H1 (cell line): Measurements from ENCODE around the gene THBS3. TPM values are rescaled to one million over a fixed set of nuclear protein-coding genes. Genes with fewer than 3 reads are reported as not detected.

ENCODE experiments used
- CTCF ChIA-PET: fragments of 300-600 bp; sonication (Branson Sonifier 250); formaldehyde crosslinking; loops from one replicate; lab custom pipeline; 2021; ENCODE audit not compliant: partially characterized antibody; lab: Charles Lee
- POLR2A ChIA-PET: fragments of 300-600 bp; sonication (Branson Sonifier 250); formaldehyde crosslinking; loops from one replicate; lab custom pipeline; 2021; ENCODE audit warnings: inconsistent platforms; ENCODE audit not compliant: partially characterized antibody; lab: Charles Lee
- DNase-seq, 2 experiments: peaks; one replicate each; pipeline versions ENCODE4 v3.0.0 to v3.0.0-alpha.2; 2010 to 2022; ENCODE audit warnings: low spot score in 2 of 2, low read depth in 1 of 2, mixed read lengths in 1 of 2
- FAIRE-seq: peaks from 2 replicates; lab custom pipeline; 2011; peaks lifted over from hg19 to GRCh38; lab: Jason Lieb, UNC
- H2AFZ ChIP-seq: 2 replicates; pipeline ENCODE4 v1.8.1; 2012; ENCODE audit warnings: low read length, inconsistent platforms
- H2AK5ac ChIP-seq: 2 replicates; pipeline ENCODE4 v1.6.1; 2013; ENCODE audit warnings: low read depth, low read length
- H2BK120ac ChIP-seq: replicated peaks from 2 replicates; pipeline ENCODE3; 2013; ENCODE audit warnings: low read depth, low read length, inconsistent platforms
- H2BK12ac ChIP-seq: 2 replicates; pipeline ENCODE4 v1.6.1; 2013; ENCODE audit warnings: low read depth, low read length
- H2BK15ac ChIP-seq: 2 replicates; pipeline ENCODE4 v1.6.1; 2013; ENCODE audit warnings: low read length
- H2BK20ac ChIP-seq: 2 replicates; pipeline ENCODE4 v1.6.1; 2013; ENCODE audit warnings: low read length
- H2BK5ac ChIP-seq: 2 replicates; pipeline ENCODE4 v1.6.1; 2013; ENCODE audit warnings: low read depth, low read length
- H3K14ac ChIP-seq: 2 replicates; pipeline ENCODE4 v1.6.1; 2013; ENCODE audit warnings: inconsistent platforms; ENCODE audit not compliant: insufficient read length
- H3K18ac ChIP-seq: 2 replicates; pipeline ENCODE4 v1.6.1; 2013; ENCODE audit warnings: low read length; ENCODE audit errors: extremely low read depth
- H3K23ac ChIP-seq: 2 replicates; pipeline ENCODE4 v1.6.1; 2013; ENCODE audit warnings: inconsistent platforms; ENCODE audit not compliant: insufficient read length
- H3K23me2 ChIP-seq: 2 replicates; pipeline ENCODE4 v1.6.1; 2013; ENCODE audit warnings: low read depth, low read length
- H3K27ac ChIP-seq: 2 replicates; pipeline ENCODE4 v1.6.1; 2011; ENCODE audit warnings: low read depth, low read length, inconsistent platforms
- H3K27me3 ChIP-seq, 4 experiments: replicated peaks in 1 of 4; 1 replicate in 1 of 4; 2 replicates in 3 of 4; pipeline versions ENCODE4 v1.6.1 to v1.8.1; 2011 to 2013; ENCODE audit warnings: low read length in 3 of 4, mild to moderate bottlenecking in 3 of 4, inconsistent platforms in 2 of 4, mixed read lengths in 2 of 4, moderate library complexity in 1 of 4; ENCODE audit not compliant: control insufficient read depth in 3 of 4, insufficient read depth in 3 of 4; ENCODE audit errors: extremely low read depth in 1 of 4
- H3K36me3 ChIP-seq, 4 experiments: 2 replicates each; pipeline versions ENCODE4 v1.6.1 to v1.8.1; 2011 to 2013; ENCODE audit warnings: mild to moderate bottlenecking in 4 of 4, low read length in 3 of 4, moderate library complexity in 2 of 4, control low read depth in 1 of 4, inconsistent platforms in 1 of 4; ENCODE audit not compliant: insufficient read depth in 4 of 4, control insufficient read depth in 2 of 4
- H3K4ac ChIP-seq: replicated peaks from 2 replicates; pipeline ENCODE3; 2013; ENCODE audit warnings: low read length, low read depth, mixed read lengths, inconsistent platforms; ENCODE audit not compliant: insufficient read length
- H3K4me1 ChIP-seq, 4 experiments: replicated peaks in 1 of 4; 1 replicate in 1 of 4; 2 replicates in 3 of 4; pipeline versions ENCODE4 v1.6.1 to v1.8.1; 2011 to 2013; ENCODE audit warnings: low read length in 3 of 4, inconsistent platforms in 2 of 4, mixed read lengths in 1 of 4; ENCODE audit not compliant: insufficient read depth in 4 of 4, control insufficient read depth in 3 of 4
- H3K4me2 ChIP-seq, 2 experiments: 2 replicates each; pipeline versions ENCODE4 v1.6.1 to v1.8.1; 2011 to 2013; ENCODE audit warnings: low read depth in 2 of 2, low read length in 2 of 2, control low read depth in 1 of 2, inconsistent platforms in 1 of 2, mild to moderate bottlenecking in 1 of 2; ENCODE audit not compliant: insufficient read depth in 1 of 2
- H3K4me3 ChIP-seq, 4 experiments: fragments of 200-600, 300-600 bp in 1 of 4; sonication (generic), shearing (Covaris generic), sonication (Bioruptor Twin) in 1 of 4; 2 replicates each; pipeline versions ENCODE4 v1.5.1 to v1.8.1; 2011 to 2016; ENCODE audit warnings: low read length in 4 of 4, low read depth in 3 of 4, control low read depth in 2 of 4, inconsistent platforms in 2 of 4, mild to moderate bottlenecking in 2 of 4, mixed read lengths in 1 of 4, moderate library complexity in 1 of 4; ENCODE audit not compliant: insufficient read depth in 2 of 4; ENCODE audit errors: extremely low read depth in 1 of 4
- H3K56ac ChIP-seq: replicated peaks from 2 replicates; pipeline ENCODE3; 2013; ENCODE audit warnings: low read depth, mild to moderate bottlenecking, mixed read lengths, low read length, inconsistent platforms; ENCODE audit not compliant: insufficient read length
- H3K79me1 ChIP-seq: 2 replicates; pipeline ENCODE4 v1.6.1; 2013; ENCODE audit warnings: low read depth, low read length, control low read depth
- H3K79me2 ChIP-seq, 2 experiments: 2 replicates each; pipeline versions ENCODE4 v1.6.1 to v1.8.1; 2012 to 2013; ENCODE audit warnings: low read length in 2 of 2, mild to moderate bottlenecking in 2 of 2, inconsistent platforms in 1 of 2; ENCODE audit not compliant: insufficient read depth in 2 of 2, control insufficient read depth in 1 of 2
- H3K9ac ChIP-seq, 4 experiments: replicated peaks in 1 of 4; 1 replicate in 1 of 4; 2 replicates in 3 of 4; pipeline versions ENCODE4 v1.6.1 to v1.8.1; 2011 to 2013; ENCODE audit warnings: low read depth in 3 of 4, low read length in 3 of 4, control low read depth in 2 of 4, mild to moderate bottlenecking in 2 of 4, moderate library complexity in 2 of 4, inconsistent platforms in 1 of 4; ENCODE audit errors: extremely low read depth in 1 of 4
- H3K9me3 ChIP-seq, 2 experiments: 2 replicates each; pipeline versions ENCODE4 v1.6.1 to v1.8.1; 2012 to 2013; ENCODE audit warnings: mild to moderate bottlenecking in 2 of 2, moderate library complexity in 2 of 2, control low read depth in 1 of 2, inconsistent platforms in 1 of 2, low read depth in 1 of 2, low read length in 1 of 2, mixed read lengths in 1 of 2; ENCODE audit not compliant: insufficient read depth in 2 of 2
- H4K20me1 ChIP-seq, 2 experiments: replicated peaks in 1 of 2; 2 replicates each; pipeline versions ENCODE3 to v1.8.1; 2011 to 2013; ENCODE audit warnings: inconsistent platforms in 2 of 2, low read length in 2 of 2, mild to moderate bottlenecking in 1 of 2; ENCODE audit not compliant: insufficient read depth in 2 of 2, control insufficient read depth in 1 of 2
- H4K5ac ChIP-seq: 2 replicates; pipeline ENCODE4 v1.6.1; 2013; ENCODE audit warnings: low read length, low read depth, mixed read lengths, inconsistent platforms; ENCODE audit not compliant: insufficient read length
- H4K8ac ChIP-seq: 2 replicates; pipeline ENCODE4 v1.8.0; 2013; ENCODE audit warnings: mild to moderate bottlenecking, moderate library complexity, low read length, inconsistent platforms; ENCODE audit not compliant: insufficient read depth; ENCODE audit errors: extremely low read depth
- H4K91ac ChIP-seq: replicated peaks from 2 replicates; pipeline ENCODE3; 2013; ENCODE audit warnings: low read length, mixed read lengths, inconsistent platforms; ENCODE audit not compliant: insufficient read length
- BACH1 ChIP-seq: IDR thresholded peaks from 2 replicates; pipeline ENCODE4 v1.6.1; 2012; ENCODE audit warnings: low read length, improper control_type of control experiment
- BCL11A ChIP-seq, 2 experiments: IDR thresholded peaks; one replicate each; pipeline ENCODE4 v1.6.1; 2011; ENCODE audit warnings: low read depth in 2 of 2, low read length in 2 of 2, mild to moderate bottlenecking in 2 of 2
- CHD2 ChIP-seq: IDR thresholded peaks from 2 replicates; pipeline ENCODE4 v1.6.1; 2012; ENCODE audit warnings: low read length, improper control_type of control experiment
- EGR1 ChIP-seq: IDR thresholded peaks from 2 replicates; pipeline ENCODE4 v1.6.1; 2011; ENCODE audit warnings: low read depth, low read length, borderline replicate concordance
- KDM1A ChIP-seq: fragments of 200-600, 300-600 bp; sonication (generic); IDR thresholded peaks from 2 replicates; pipeline ENCODE4 v1.7.1; 2016; ENCODE audit warnings: mild to moderate bottlenecking, low read length, borderline replicate concordance
- PHF8 ChIP-seq: fragments of 200-600 bp; sonication (generic); conservative IDR thresholded peaks from 2 replicates; pipeline ENCODE4 v1.7.1; 2012; ENCODE audit warnings: low read depth, mild to moderate bottlenecking, inconsistent platforms, low read length, moderate library complexity
- RBBP5 ChIP-seq: IDR thresholded peaks from 2 replicates; pipeline ENCODE4 v1.7.1; 2012; ENCODE audit warnings: low read depth, mild to moderate bottlenecking, inconsistent platforms, low read length, moderate library complexity, borderline replicate concordance
- SIX5 ChIP-seq: IDR thresholded peaks from 2 replicates; pipeline ENCODE4 v1.6.1; 2011; ENCODE audit warnings: mild to moderate bottlenecking, low read depth, low read length
- SP1 ChIP-seq: IDR thresholded peaks from 2 replicates; pipeline ENCODE4 v1.6.1; 2011; ENCODE audit warnings: low read depth, low read length
- TCF12 ChIP-seq: IDR thresholded peaks from 2 replicates; pipeline ENCODE4 v1.6.1; 2011; ENCODE audit warnings: low read depth, mild to moderate bottlenecking, low read length
- TEAD4 ChIP-seq: IDR thresholded peaks from 2 replicates; pipeline ENCODE4 v1.6.1; 2012; ENCODE audit warnings: low read depth, low read length, inconsistent platforms, mixed read lengths
- USF2 ChIP-seq: IDR thresholded peaks from 2 replicates; pipeline ENCODE4 v1.6.1; 2011; ENCODE audit warnings: low read length, improper control_type of control experiment
- YY1 ChIP-seq: IDR thresholded peaks from 2 replicates; pipeline ENCODE4 v1.6.1; 2011; ENCODE audit warnings: low read depth, mild to moderate bottlenecking, low read length
- WGBS, 2 experiments: shearing (Covaris generic) in 1 of 2; methylation state at CpG; one replicate each; pipeline versions ENCODE4 v1.1.6 to v1.1.7; 2013 to 2015; ENCODE audit warnings: low lambda C conversion rate in 2 of 2, mixed read lengths in 2 of 2, inconsistent platforms in 1 of 2, low coverage in 1 of 2, missing lambda C conversion rate in 1 of 2; ENCODE audit not compliant: insufficient replicate concordance in 2 of 2, insufficient coverage in 1 of 2, insufficient read length in 1 of 2; ENCODE audit errors: extremely low coverage in 1 of 2, missing lambda C conversion rate in 1 of 2; 5-methylcytosine and 5-hydroxymethylcytosine counted together
- polyA plus RNA-seq, 7 experiments: library from polyadenylated mRNA; depleted of rRNA in 3 of 7; stranded (reverse) in 5 of 7; unstranded in 2 of 7; fragments of >200 nt in 5 of 7; fragments of 200-250 nt in 2 of 7; gene quantifications; 1 replicate in 5 of 7; 2 replicates in 1 of 7; 4 replicates in 1 of 7; pipeline versions ENCODE4 v1.2.1 to v1.2.3, GENCODE V29; 2011 to 2013; ENCODE audit warnings: missing spikeins in 2 of 7, mixed read lengths in 2 of 7
- total RNA-seq: library from RNA; stranded (reverse); fragmentation: NEBNext Ultra II Directional; extraction: Animal tissue kit (Norgen Biotek cat#: 25700); gene quantifications from 2 replicates; pipeline ENCODE4 v1.2.1, GENCODE V29; 2021

Gene THBS3
- total and polyA plus RNA-seq, 2 of the 8 experiments (the other 6 are each of a cell fraction or from before 2014, with no cell fraction given) = 3.0 to 3.5 TPM

GRCh38 chr1:155228096-155228427, 20.4 kb upstream of the THBS3 start:
- H2BK12ac ChIP-seq = peak overlapping the region; percentile 56; the same call in 1 of the 2 replicates
- FAIRE-seq = no peak
- H2BK20ac ChIP-seq = no peak overlapping the region
- H4K8ac ChIP-seq = no peak overlapping the region; the same call in 1 of the 2 replicates
- H4K5ac ChIP-seq = peak overlapping the region; percentile 98
- H3K23ac ChIP-seq = no peak overlapping the region
- H4K91ac ChIP-seq = peak overlapping the region; percentile 17
- H3K56ac ChIP-seq = no peak overlapping the region
- peak overlapping the region; percentile 80 for H3K18ac ChIP-seq
- H3K9me3 ChIP-seq = no peaks in the 10 kb centered on the region
- H3K79me2 ChIP-seq = peaks cover 0 to 9% of the 10 kb centered on the region in 2 experiments; a peak in 1 of 4 replicates
- peak overlapping the region; percentile 72 for H2BK5ac ChIP-seq
- H3K36me3 ChIP-seq = peaks cover 0 to 3% (median 0%) of the 10 kb centered on the region in 4 experiments; a peak in 1 of 8 replicates
- ChIA-PET POLR2A (interaction anchor here (0.7 to 11.9 kb wide), 12 partner anchors 9 to 86 kb away, joined by 3 to 235 read pairs (median 6); partner anchors contain the start of genes MTX1, SCAMP3 and THBS3), CTCF (interaction anchor here (0.8 to 7.2 kb wide), 9 partner anchors 9 to 143 kb away, joined by 3 to 62 read pairs (median 4); partner anchors contain the start of genes MTX1 and THBS3)
- H3K4ac ChIP-seq = peak overlapping the region; percentile 47
- peak overlapping the region; percentile 28; the same call in 1 of the 2 replicates for H2AFZ ChIP-seq
- peak overlapping the region; percentile 49 for H2BK120ac ChIP-seq
- peaks cover 0 to 14% (median 4%) of the 10 kb centered on the region in 4 experiments; a peak in 5 of 7 replicates for H3K4me1 ChIP-seq
- no peaks in the 10 kb centered on the region for H3K79me1 ChIP-seq
- H3K9ac ChIP-seq = peak overlapping the region in 3 of 4 experiments; percentile 88 to 95 (median 91); a peak in 6 of 7 replicates
- peak overlapping the region; percentile 21 for H2BK15ac ChIP-seq
- H3K14ac ChIP-seq = no peak overlapping the region
- no peak for DNase-seq
- WGBS, 2 experiments = 60% methylated on average over 9 of the region's 9 CpGs; no CpG with 5 or more reads in 1 of the 2 experiments
- peak overlapping the region; percentile 91 for H3K27ac ChIP-seq
- peaks cover 0 to 2% of the 10 kb centered on the region in 2 experiments for H4K20me1 ChIP-seq
- peak overlapping the region; percentile 73 to 75 for H3K4me2 ChIP-seq
- 0 out of 2 replicates have a peak, but pooled peaks cover 10% of the 10 kb centered on the region for H3K23me2 ChIP-seq
- peak overlapping the region; percentile 84; the same call in 1 of the 2 replicates for H2AK5ac ChIP-seq
- peak overlapping the region; percentile 48 to 83 (median 59); a peak in 7 of 8 replicates for H3K4me3 ChIP-seq
- peaks cover 0 to 2% (median 0%) of the 10 kb centered on the region in 4 experiments; a peak in 1 of 7 replicates for H3K27me3 ChIP-seq
- TF ChIP-seq SIX5 (no peak), YY1 (no peak), RBBP5 (no peak), BCL11A (IDR thresholded peaks at IDR 0.05; ENCODE audit: low read depth in 2 of 2, low read length in 2 of 2) (no peak), TEAD4 (no peak), SP1 (no peak), TCF12 (no peak), KDM1A (no peak), PHF8 (no peak), EGR1 (no peak), BACH1 (no peak), CHD2 (no peak), USF2 (no peak)
